GM21515 (cell line): Measurements from ENCODE around the gene AMN.

ENCODE experiments used
- ATAC-seq: cut with Tn5 transposase; IDR thresholded peaks from one replicate; pipeline ENCODE4 v1.9.1; 2021; ENCODE audit not compliant: unreplicated experiment

AMN gene

GRCh38 chr14:102965282-102965681, 42.8 kb downstream of the AMN start:
- ATAC-seq = no peak

- ATAC-seq = no peak
These were observed 43.6 kb downstream of the AMN start for GRCh38 chr14:102965971-102966655.

DNA sequence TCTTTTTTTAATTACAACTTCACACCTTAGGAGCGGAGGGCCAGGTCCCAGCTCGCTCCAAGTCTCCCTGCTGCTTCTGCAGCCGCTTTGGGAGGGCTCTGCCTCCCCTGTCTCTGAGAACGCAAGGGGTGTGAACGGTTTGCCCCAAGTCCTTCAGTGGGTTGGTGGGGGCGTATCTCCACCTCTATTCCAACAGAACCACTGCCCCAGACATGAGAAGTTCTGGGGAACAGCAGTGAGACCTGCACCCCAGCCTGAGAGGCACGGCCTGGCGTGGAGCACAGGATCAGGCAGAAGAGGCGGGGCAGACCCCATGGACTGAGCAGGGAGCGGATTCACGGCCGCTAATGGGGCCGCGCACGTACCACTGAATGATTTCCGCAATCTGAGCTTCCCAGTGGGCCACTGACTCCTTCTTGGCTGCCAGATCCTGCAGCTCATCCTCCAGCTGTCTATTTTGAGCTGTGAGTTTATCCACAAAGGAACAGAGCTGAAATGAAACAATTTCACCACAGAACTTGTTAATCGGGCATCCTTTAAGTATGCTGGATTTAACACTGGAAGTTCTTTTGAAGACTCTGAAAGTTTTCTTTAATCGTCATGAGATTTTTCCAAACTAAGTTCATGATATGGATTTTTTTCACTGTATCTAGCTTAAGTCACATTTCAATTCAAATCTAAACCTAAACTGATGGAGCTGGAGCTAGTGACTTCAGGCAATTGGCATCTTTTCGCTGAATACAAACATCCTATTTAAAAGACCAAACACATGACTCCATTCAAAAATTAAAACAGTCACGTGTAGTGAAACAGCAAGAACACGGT, 44.4 kb downstream of the AMN start:
- ATAC-seq = no peak

- no peak for ATAC-seq
These were observed 45.0 kb downstream of the AMN start for GRCh38 chr14:102967506-102967795.

GRCh38 chr14:102968306-102968705, 45.8 kb downstream of the AMN start:
- no peak for ATAC-seq

- ATAC-seq = no peak
These were observed 46.8 kb downstream of the AMN start for GRCh38 chr14:102969060-102969791.

GRCh38 chr14:102969901-102970300, 47.4 kb downstream of the AMN start:
- ATAC-seq = no peak

GRCh38 chr14:102970496-102970895, 48.0 kb downstream of the AMN start:
- no peak for ATAC-seq

DNA sequence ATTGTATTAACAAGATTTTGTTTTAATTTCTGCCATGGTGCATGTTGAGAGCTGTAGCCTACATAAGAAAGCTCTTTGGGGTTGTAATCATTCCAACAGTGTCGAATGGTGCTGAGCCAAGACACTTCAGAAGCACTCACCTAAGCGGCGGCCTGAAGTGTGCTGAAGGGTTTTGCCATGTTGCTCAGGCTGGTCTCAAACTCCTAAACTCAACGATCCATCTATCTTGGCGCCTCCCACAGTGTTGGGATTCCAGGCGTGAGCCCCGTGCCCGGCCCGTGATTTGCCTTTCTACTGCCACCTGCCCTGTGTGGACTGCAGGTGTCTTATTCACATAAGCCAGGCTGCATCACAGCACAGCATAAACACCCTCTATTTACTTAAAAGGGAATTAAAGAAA, 48.9 kb downstream of the AMN start:
- no peak for ATAC-seq

- no peak for ATAC-seq
These were observed 49.6 kb downstream of the AMN start for GRCh38 chr14:102971836-102972606.

DNA sequence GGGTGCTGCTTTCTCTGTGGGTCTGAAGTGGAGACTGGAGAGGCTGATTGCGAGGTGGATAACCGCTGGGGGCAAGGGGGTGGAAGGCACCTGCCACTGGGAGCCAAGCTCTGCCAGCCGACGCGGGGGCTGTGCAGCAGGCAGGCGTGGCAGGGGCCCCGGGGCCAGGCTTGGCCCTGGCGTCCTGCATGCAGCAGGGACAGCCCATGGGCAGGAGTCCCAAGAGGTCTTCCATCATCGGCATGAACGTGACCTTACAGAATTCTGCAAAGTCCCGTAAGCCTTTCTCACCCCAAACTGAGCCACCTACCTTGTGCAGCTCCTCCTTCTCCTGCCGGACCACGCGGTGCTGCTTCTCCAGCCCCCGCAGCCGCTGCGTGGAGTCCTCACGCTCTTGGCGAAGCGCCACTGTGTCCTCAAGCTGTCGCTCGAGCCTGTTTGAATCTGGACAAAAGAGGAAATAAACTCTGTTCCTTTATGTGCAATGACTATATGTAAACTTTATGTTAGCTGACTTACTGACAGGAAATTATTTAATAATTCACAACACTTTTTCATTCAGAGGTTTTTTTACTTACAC, 51.3 kb downstream of the AMN start:
- ATAC-seq = no peak

DNA sequence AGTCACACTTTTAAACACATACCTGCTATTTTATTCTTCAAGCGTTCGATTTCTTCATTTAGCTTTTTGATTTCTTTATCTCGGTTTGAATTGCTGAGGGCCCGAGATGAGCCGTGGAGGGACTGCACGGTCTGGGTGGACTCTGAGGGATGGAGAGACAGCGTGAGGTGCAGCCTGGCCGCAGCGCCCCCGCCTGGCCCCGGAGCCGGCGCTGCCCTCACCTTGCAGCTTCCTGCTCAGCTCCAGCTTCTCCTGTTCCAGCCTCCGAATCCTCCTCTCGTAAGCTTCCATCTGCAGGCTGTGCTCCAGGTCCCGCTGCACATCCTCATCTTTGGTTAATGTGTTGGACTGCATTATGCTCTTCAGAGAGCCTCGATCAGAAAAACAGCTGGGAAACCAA, 53.2 kb downstream of the AMN start:
- no peak for ATAC-seq

DNA sequence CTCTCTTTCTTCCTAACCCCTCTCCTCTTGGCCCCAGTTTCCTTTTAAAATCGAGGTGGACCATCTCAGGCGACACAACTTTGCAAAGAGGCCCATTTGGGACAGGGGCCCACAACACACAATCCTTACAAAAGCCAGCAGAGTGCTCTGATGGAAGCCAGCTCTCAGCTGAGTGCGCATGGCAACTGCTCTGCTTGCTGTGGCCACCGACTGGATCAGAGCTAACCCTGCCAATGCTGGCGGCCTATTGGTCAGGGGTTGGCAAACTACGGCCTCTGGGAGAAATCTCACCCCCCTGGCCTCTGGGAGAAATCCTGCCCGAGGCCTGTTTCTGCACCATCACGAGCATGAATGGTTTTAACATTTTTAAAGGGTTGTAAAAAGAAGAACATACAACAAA, 55.0 kb downstream of the AMN start:
- ATAC-seq = no peak

DNA sequence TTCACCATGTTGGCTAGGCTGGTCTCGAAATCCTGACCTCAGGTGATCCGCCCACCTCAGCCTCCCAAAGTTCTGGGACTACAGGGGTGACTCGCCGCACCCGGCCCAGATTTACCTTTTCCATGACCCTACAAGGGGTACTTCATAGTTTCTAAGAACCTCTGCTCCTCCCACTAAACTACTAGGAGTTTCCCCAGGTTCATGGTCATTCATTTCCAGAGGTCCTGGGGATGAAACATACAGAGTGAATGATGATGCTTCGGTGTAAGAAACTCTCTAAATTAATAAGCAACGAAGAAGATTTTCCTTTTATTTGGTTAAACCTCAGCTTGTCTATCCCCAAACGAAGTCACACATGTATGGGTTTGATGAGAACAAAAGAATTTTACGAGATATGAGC, 56.9 kb downstream of the AMN start:
- no peak for ATAC-seq

DNA sequence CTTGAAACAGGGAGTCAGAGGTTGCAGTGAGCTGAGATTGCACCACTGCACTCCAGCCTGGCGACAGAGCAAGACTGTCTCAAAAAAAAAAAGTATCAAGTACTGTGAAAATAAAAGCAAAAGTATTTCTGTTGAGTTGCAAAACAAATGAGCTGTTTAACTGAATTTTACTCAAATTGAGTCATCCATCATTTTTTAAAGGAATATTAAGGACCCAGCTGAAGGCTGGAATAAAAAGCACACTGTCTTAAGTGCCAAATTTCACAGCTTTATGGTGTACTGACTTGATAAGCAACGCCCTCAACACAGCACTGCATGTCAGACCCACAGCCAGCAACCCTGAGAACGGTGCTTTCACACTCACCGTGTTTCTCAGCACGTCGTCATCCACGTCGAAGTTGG, 57.9 kb downstream of the AMN start:
- ATAC-seq = no peak
